GM23338 (cell line): ENCODE results near the gene SAMHD1.

Source experiments
- CREB1 ChIP-seq: fragments of 250-450 bp; sonication (Bioruptor Pico); IDR thresholded peaks from 2 replicates; pipeline ENCODE4 v1.5.0; 2020; ENCODE audit warnings: low read depth, mild to moderate bottlenecking, moderate library complexity
- CTCF ChIP-seq, 2 experiments: fragments of 200-600 bp in 1 of 2; sonication (generic) in 1 of 2; conservative IDR thresholded peaks; 2 replicates each; pipeline versions ENCODE4 v1.5.1 to v1.6.1; 2016 to 2017; ENCODE audit warnings: antibody characterized with exemption in 2 of 2, low read depth in 2 of 2, mild to moderate bottlenecking in 2 of 2, moderate library complexity in 1 of 2
- ETS1 ChIP-seq: IDR thresholded peaks from 2 replicates; pipeline ENCODE4 v1.6.1; 2016; ENCODE audit warnings: antibody characterized with exemption
- EZH2 ChIP-seq: fragments of 200-600 bp; sonication (generic); IDR thresholded peaks from one replicate; pipeline ENCODE4 v1.8.0; 2017; ENCODE audit warnings: antibody characterized with exemption, mild to moderate bottlenecking, low read depth; ENCODE audit not compliant: unreplicated experiment
- EZH2phosphoT487 ChIP-seq: fragments of 200-600 bp; sonication (generic); IDR thresholded peaks from one replicate; pipeline ENCODE4 v1.8.1; 2018; ENCODE audit warnings: antibody characterized with exemption; ENCODE audit not compliant: unreplicated experiment
- JUNB ChIP-seq: IDR thresholded peaks from one replicate; pipeline ENCODE4 v1.6.1; 2016; ENCODE audit warnings: antibody characterized with exemption; ENCODE audit not compliant: unreplicated experiment
- NANOG ChIP-seq: IDR thresholded peaks from 2 replicates; pipeline ENCODE4 v1.6.1; 2016; ENCODE audit warnings: antibody characterized with exemption, borderline replicate concordance
- POLR2AphosphoS5 ChIP-seq: IDR thresholded peaks from 2 replicates; pipeline ENCODE4 v1.6.1; 2016; ENCODE audit warnings: antibody characterized with exemption, low read depth
- REST ChIP-seq: IDR thresholded peaks from one replicate; pipeline ENCODE4 v1.6.1; 2018; ENCODE audit warnings: antibody characterized with exemption; ENCODE audit not compliant: unreplicated experiment
- STAT1 ChIP-seq: IDR thresholded peaks from one replicate; pipeline ENCODE4 v1.6.1; 2016; ENCODE audit warnings: antibody characterized with exemption; ENCODE audit not compliant: unreplicated experiment
- ZNF114 ChIP-seq: fragments of 250-450 bp; sonication (Bioruptor Pico); IDR thresholded peaks from 2 replicates; pipeline ENCODE4 v1.5.0; 2020; ENCODE audit warnings: mild to moderate bottlenecking, moderate library complexity
- ZNF331 ChIP-seq: fragments of 250-450 bp; sonication (Bioruptor Pico); IDR thresholded peaks from 2 replicates; pipeline ENCODE4 v1.5.0; 2020; ENCODE audit warnings: low read depth, mild to moderate bottlenecking, moderate library complexity
- ZNF462 ChIP-seq: fragments of 250-450 bp; sonication (Bioruptor Pico); IDR thresholded peaks from 2 replicates; pipeline ENCODE4 v1.5.0; 2020; ENCODE audit warnings: mild to moderate bottlenecking, moderate library complexity

- TF ChIP-seq POLR2AphosphoS5 (no peak), CTCF (conservative IDR thresholded peaks at IDR 0.05; ENCODE audit: low read depth in 2 of 2) (peak; percentile 34 to 45; a peak in 3 of 4 replicates), REST (no peak), ZNF331 (CRISPR knock-in tag) (no peak), EZH2 (no peak), EZH2phosphoT487 (no peak), CREB1 (no peak), STAT1 (no peak), ZNF462 (CRISPR knock-in tag) (no peak), NANOG (no peak), ZNF114 (no peak), ETS1 (no peak), JUNB (no peak)
Observed at GRCh38 chr20:36885356-36885755, 66.2 kb downstream of the SAMHD1 start.
